B cell (primary cell): ENCODE results near the gene P2RY6. TPM values are rescaled to one million over a fixed set of nuclear protein-coding genes. Genes with fewer than 3 reads are reported as not detected.
A peak's percentile ranks its signal among the peaks of the same experiment; 100 is the strongest.

ENCODE experiments used
- ATAC-seq: fragments of 200-7000 bp; cut with Tn5 transposase; one replicate; pipeline ENCODE4 v1.10.0; 2021; ENCODE audit warnings: low read depth, mild to moderate bottlenecking, moderate number of reproducible peaks, moderate library complexity
- CTCF ChIA-PET: fragments of 350-600 bp; sonication (Branson Sonifier 250); formaldehyde crosslinking; loops from one replicate; lab custom pipeline; 2021; ENCODE audit warnings: antibody characterized with exemption, inconsistent platforms; lab: Charles Lee
- POLR2A ChIA-PET: fragments of 350-600 bp; sonication (Branson Sonifier 250); formaldehyde crosslinking; loops from one replicate; lab custom pipeline; 2021; ENCODE audit warnings: antibody characterized with exemption; lab: Charles Lee
- DNase-seq: peaks from one replicate; pipeline ENCODE4 v3.0.0; 2013
- H2AFZ ChIP-seq: 2 replicates; pipeline ENCODE4 v1.6.1; 2012; ENCODE audit warnings: mild to moderate bottlenecking, low read depth, low read length; ENCODE audit not compliant: insufficient read depth, poor library complexity, severe bottlenecking
- H3K27ac ChIP-seq, 2 donors: 1 replicate in 1 of 2; 2 replicates in 1 of 2; pipeline ENCODE4 v1.5.1; 2012 to 2013; ENCODE audit warnings: low read length in 2 of 2, mild to moderate bottlenecking in 2 of 2, moderate library complexity in 1 of 2
- H3K27me3 ChIP-seq, 4 experiments: fragments of 200-600 bp in 1 of 4; sonication (generic) in 1 of 4; replicated peaks in 1 of 4; 1 replicate in 2 of 4; 2 replicates in 2 of 4; pipeline versions ENCODE4 v1.6.1 to v1.7.0; 2013 to 2016; ENCODE audit warnings: low read length in 3 of 4, mild to moderate bottlenecking in 2 of 4, mixed read lengths in 1 of 4, moderate library complexity in 1 of 4; ENCODE audit not compliant: insufficient read depth in 4 of 4, control insufficient read depth in 3 of 4; ENCODE audit errors: control extremely low read depth in 1 of 4
- H3K36me3 ChIP-seq, 2 experiments: replicated peaks in 1 of 2; 1 replicate in 1 of 2; 2 replicates in 1 of 2; pipeline versions ENCODE4 v1.6.1 to v1.7.1; 2013; ENCODE audit warnings: low read length in 1 of 2; ENCODE audit not compliant: insufficient read depth in 2 of 2, control insufficient read depth in 1 of 2; ENCODE audit errors: control extremely low read depth in 1 of 2, extremely low read depth in 1 of 2
- H3K4me1 ChIP-seq, 2 donors: fragments of 200-600 bp in 1 of 2; sonication (generic) in 1 of 2; 1 replicate in 1 of 2; 2 replicates in 1 of 2; pipeline versions ENCODE4 v1.5.1 to v1.6.1; 2013 to 2017; ENCODE audit warnings: low read length in 2 of 2; ENCODE audit not compliant: control insufficient read depth in 2 of 2, insufficient read depth in 2 of 2
- H3K4me2 ChIP-seq: replicated peaks from 2 replicates; pipeline ENCODE3; 2012; ENCODE audit warnings: mild to moderate bottlenecking, low read depth, low read length; ENCODE audit not compliant: poor library complexity, severe bottlenecking
- H3K4me3 ChIP-seq, 5 experiments: fragments of 200-600 bp in 1 of 5; sonication (generic) in 1 of 5; 1 replicate in 3 of 5; 2 replicates in 2 of 5; pipeline versions ENCODE4 v1.5.1 to v1.7.0; 2011 to 2016; ENCODE audit warnings: low read length in 4 of 5, mild to moderate bottlenecking in 4 of 5, low read depth in 2 of 5, control low read depth in 1 of 5, moderate library complexity in 1 of 5; ENCODE audit not compliant: insufficient read depth in 1 of 5; ENCODE audit errors: control extremely low read depth in 1 of 5, extremely low read depth in 1 of 5
- H3K79me2 ChIP-seq: fragments of 200-600 bp; sonication (generic); one replicate; pipeline ENCODE4 v1.6.0; 2016; ENCODE audit warnings: low read length; ENCODE audit not compliant: control insufficient read depth, insufficient read depth
- H3K9ac ChIP-seq: fragments of 200-600 bp; sonication (generic); 2 replicates; pipeline ENCODE4 v1.6.1; 2017; ENCODE audit warnings: mild to moderate bottlenecking, low read length, moderate library complexity
- H3K9me3 ChIP-seq, 3 donors: one replicate each; pipeline versions ENCODE4 v1.6.1 to v1.7.1; 2013; ENCODE audit warnings: low read length in 2 of 3; ENCODE audit not compliant: control insufficient read depth in 2 of 3, insufficient read depth in 1 of 3; ENCODE audit errors: control extremely low read depth in 1 of 3
- H4K20me1 ChIP-seq: 2 replicates; pipeline ENCODE4 v1.6.0; 2012; ENCODE audit warnings: mild to moderate bottlenecking, low read length; ENCODE audit not compliant: insufficient read depth, control insufficient read depth, poor library complexity, severe bottlenecking
- H3K27ac Mint-ChIP-seq: one replicate; pipeline ENCODE4 v1.8.0; 2021; ENCODE audit warnings: mixed read lengths
- H3K27me3 Mint-ChIP-seq: one replicate; pipeline ENCODE4 v1.8.0; 2021; ENCODE audit warnings: mixed read lengths
- H3K4me1 Mint-ChIP-seq: one replicate; pipeline ENCODE4 v1.8.0; 2021; ENCODE audit warnings: mixed read lengths
- H3K4me3 Mint-ChIP-seq: one replicate; pipeline ENCODE4 v1.8.0; 2021; ENCODE audit warnings: mixed read lengths
- H3K9me3 Mint-ChIP-seq: one replicate; pipeline ENCODE4 v1.8.0; 2022; ENCODE audit warnings: mixed read lengths; ENCODE audit not compliant: insufficient read depth
- CTCF ChIP-seq: fragments of 200-600 bp; IDR thresholded peaks from one replicate; pipeline ENCODE4 v1.8.0; 2022; ENCODE audit warnings: antibody characterized with exemption, mild to moderate bottlenecking
- EZH2 ChIP-seq: IDR thresholded peaks from 2 replicates; pipeline ENCODE4 v1.6.1; 2012; ENCODE audit warnings: borderline replicate concordance, low read depth, mild to moderate bottlenecking, moderate library complexity, low read length; ENCODE audit not compliant: insufficient read depth, poor library complexity, severe bottlenecking
- WGBS: methylation state at CpG from one replicate; pipeline ENCODE4 v1.1.5; 2013; ENCODE audit warnings: missing lambda C conversion rate; ENCODE audit not compliant: insufficient coverage; 5-methylcytosine and 5-hydroxymethylcytosine counted together
- intact Hi-C: fragments of 100-400 bp; cut with micrococcal nuclease; formaldehyde crosslinking; loops from one replicate; pipeline ENCODE4 v1.10.0; 2022
- polyA plus RNA-seq: library from polyadenylated mRNA; depleted of rRNA; stranded (reverse); fragments of >200 nt; gene quantifications from 2 replicates; pipeline ENCODE4 v1.2.3, GENCODE V29; 2012
- total RNA-seq, 2 donors: library from RNA; stranded (reverse); fragments of 120-200 nt in 1 of 2; gene quantifications; 1 replicate in 1 of 2; 2 replicates in 1 of 2; pipeline versions ENCODE4 v1.2.3 to v1.2.4, GENCODE V29; 2013 to 2022

The P2RY6 gene
- total and polyA plus RNA-seq, 2 donors (not counting 1 experiment from before 2014, with no cell fraction given): 0.25 TPM; not detected in 1

GRCh38 chr11:73326929-73327811, 55.0 kb downstream of the P2RY6 start:
- H3K9me3 Mint-ChIP-seq: no peaks in the 10 kb centered on the region
- Histone ChIP-seq H3K4me1 (peaks cover 6 to 14% of the 10 kb centered on the region in 2 donors), H3K27me3 (peaks cover 0 to 3% (median 0%) of the 10 kb centered on the region in 4 experiments), H3K4me2 (no peak overlapping the region), H3K4me3 (no peak overlapping the region), H3K36me3 (no peaks in the 10 kb centered on the region), H3K9ac (no peak overlapping the region), H2AFZ (no peak overlapping the region), H3K79me2 (no peaks in the 10 kb centered on the region), H4K20me1 (no peaks in the 10 kb centered on the region), H3K9me3 (no peaks in the 10 kb centered on the region), H3K27ac (no peak overlapping the region)
- WGBS: 70% methylated on average over 10 of the region's 10 CpGs
- no peak overlapping the region for H3K27ac Mint-ChIP-seq
- ChIA-PET CTCF (interaction anchor here (0.7 to 7.2 kb wide), 5 partner anchors 8 to 298 kb away, joined by 3 to 45 read pairs (median 3); partner anchors contain the start of gene ARHGEF17), POLR2A (interaction anchor here (1.7 kb wide), 1 partner anchor 18 kb away, joined by 5 read pairs; no protein-coding TSS in a partner anchor)
- no peaks in the 10 kb centered on the region for H3K27me3 Mint-ChIP-seq
- peaks cover 16% of the 10 kb centered on the region for H3K4me1 Mint-ChIP-seq
- ATAC-seq (peak; percentile 31), DNase-seq (no peak)
- intact Hi-C loops: no loop called here
- TF ChIP-seq CTCF (no peak), EZH2 (no peak)
- no peak overlapping the region for H3K4me3 Mint-ChIP-seq
